Measurements from ENCODE around the gene RBKS. TPM values are rescaled to one million over a fixed set of nuclear protein-coding genes. Genes with fewer than 3 reads are reported as not detected.

RBKS gene
- total and polyA plus RNA-seq, 2 of the 13 experiments (the other 11 are each of a cell fraction or from before 2014, with no cell fraction given) = 7.7 to 8.3 TPM

DNA sequence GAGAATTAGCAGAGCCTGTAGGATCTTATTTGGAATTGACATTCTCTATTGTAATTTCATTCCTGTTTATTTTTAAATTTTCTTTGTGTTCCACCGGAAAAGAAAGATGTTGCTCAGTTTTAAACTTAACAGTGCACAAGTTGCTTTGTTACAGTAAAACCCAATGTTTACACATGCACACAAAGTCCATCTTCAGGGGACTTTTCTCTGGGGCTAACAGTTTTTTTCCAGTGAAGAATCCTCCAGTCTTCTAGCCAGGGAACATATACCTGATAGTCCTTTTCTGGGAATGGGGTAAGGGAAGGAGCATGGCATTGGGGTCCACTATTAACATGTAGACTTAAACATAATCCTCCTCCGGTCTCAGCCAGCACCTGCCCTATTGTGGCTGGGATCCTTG, 143.9 kb downstream of the RBKS start (continued):
- no peak for TF ChIP-seq ARID4A (CRISPR knock-in tag; IDR thresholded peaks at IDR 0.05; ENCODE audit: borderline replicate concordance)
- peak; percentile 48; the same call in 1 of the 2 replicates for TF ChIP-seq RERE (CRISPR knock-in tag; IDR thresholded peaks at IDR 0.05; ENCODE audit: low read depth)
- peak; percentile 76 for TF ChIP-seq ELF3 (CRISPR knock-in tag; IDR thresholded peaks at IDR 0.05)
- TF ChIP-seq, protein P1, sequence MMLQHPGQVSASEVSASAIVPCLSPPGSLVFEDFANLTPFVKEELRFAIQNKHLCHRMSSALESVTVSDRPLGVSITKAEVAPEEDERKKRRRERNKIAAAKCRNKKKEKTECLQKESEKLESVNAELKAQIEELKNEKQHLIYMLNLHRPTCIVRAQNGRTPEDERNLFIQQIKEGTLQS (CRISPR knock-in tag; IDR thresholded peaks at IDR 0.05) = no peak
- TF ChIP-seq AKAP8 (CRISPR knock-in tag; IDR thresholded peaks at IDR 0.05) = no peak
- TF ChIP-seq ZNF329 (CRISPR knock-in tag; IDR thresholded peaks at IDR 0.05; ENCODE audit: low read depth) = no peak
- TF ChIP-seq ZNF121 (CRISPR knock-in tag; IDR thresholded peaks at IDR 0.05) = no peak
- no peak for TF ChIP-seq TAF1 (CRISPR knock-in tag; IDR thresholded peaks at IDR 0.05)
- no peak for TF ChIP-seq ZMYM2 (CRISPR knock-in tag; IDR thresholded peaks at IDR 0.05)
- TF ChIP-seq ZNF597 (CRISPR knock-in tag; IDR thresholded peaks at IDR 0.05) = no peak
- TF ChIP-seq ZNF383 (CRISPR knock-in tag; IDR thresholded peaks at IDR 0.05; ENCODE audit: borderline replicate concordance) = no peak
- no peak for TF ChIP-seq ZSCAN21 (CRISPR knock-in tag; IDR thresholded peaks at IDR 0.05; ENCODE audit: borderline replicate concordance)
- TF ChIP-seq, protein P2, sequence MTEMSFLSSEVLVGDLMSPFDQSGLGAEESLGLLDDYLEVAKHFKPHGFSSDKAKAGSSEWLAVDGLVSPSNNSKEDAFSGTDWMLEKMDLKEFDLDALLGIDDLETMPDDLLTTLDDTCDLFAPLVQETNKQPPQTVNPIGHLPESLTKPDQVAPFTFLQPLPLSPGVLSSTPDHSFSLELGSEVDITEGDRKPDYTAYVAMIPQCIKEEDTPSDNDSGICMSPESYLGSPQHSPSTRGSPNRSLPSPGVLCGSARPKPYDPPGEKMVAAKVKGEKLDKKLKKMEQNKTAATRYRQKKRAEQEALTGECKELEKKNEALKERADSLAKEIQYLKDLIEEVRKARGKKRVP (CRISPR knock-in tag; IDR thresholded peaks at IDR 0.05) = no peak
- TF ChIP-seq, protein P3, sequence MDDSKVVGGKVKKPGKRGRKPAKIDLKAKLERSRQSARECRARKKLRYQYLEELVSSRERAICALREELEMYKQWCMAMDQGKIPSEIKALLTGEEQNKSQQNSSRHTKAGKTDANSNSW (CRISPR knock-in tag; IDR thresholded peaks at IDR 0.05; ENCODE audit: borderline replicate concordance) = no peak
- TF ChIP-seq SMAD9 (CRISPR knock-in tag; IDR thresholded peaks at IDR 0.05) = no peak
- TF ChIP-seq MXD1 (CRISPR knock-in tag; IDR thresholded peaks at IDR 0.05) = no peak
- TF ChIP-seq ETV5 (CRISPR knock-in tag; IDR thresholded peaks at IDR 0.05; ENCODE audit: borderline replicate concordance) = peak; percentile 79; the same call in 1 of the 2 replicates

All from HepG2 (cell line).